ENCODE results near the gene PLEKHG4. TPM values are rescaled to one million over a fixed set of nuclear protein-coding genes. Genes with fewer than 3 reads are reported as not detected.

Gene PLEKHG4
- total RNA-seq, 1 donor from 2014 or later, result 9.8 TPM

DNA sequence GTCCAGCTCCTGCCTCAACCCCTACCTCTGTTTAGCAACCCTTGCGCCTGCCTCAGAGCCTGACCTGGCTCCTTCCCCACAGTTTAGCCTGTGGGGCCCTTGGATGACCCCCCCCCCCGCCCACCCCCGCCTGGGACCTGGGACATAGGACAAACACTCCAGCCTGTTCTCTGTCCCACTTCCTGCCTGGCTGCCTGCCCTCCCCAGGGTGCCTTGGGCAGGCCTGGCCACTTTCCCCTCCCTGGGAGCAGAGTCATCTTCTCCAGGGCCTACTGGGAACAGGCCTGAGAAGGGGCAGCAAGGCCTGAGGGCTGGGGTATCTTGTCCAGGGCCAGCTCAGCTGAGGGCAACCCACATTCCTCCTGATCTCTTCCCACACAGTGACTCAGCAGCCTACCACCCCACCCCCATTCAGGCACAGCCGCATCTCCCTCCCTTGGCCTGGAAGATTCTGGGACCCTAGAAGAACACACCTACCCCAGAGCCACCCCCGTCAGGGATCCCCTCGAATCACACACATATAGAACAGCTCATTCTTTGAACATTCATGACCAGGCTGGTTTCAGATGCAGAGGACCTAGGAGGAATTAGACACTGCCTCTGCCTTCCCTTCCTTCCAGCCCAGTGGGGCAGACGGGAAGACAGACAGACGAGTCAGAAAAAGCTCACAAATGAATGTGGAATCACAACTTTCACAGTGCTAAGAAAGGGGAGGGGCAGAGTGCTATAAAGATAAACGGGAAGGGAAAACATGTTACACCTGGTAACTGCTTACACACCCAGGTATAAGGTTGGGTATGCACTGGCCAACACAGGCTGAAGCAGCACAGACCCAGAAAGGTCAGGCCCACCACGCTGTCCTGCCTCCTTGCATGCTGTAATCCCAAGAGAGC, 38.1 kb upstream of the PLEKHG4 start:
- H3K27ac ChIP-seq, result peak overlapping the region; percentile 63
- DNase-seq (ENCODE audit: extremely low spot score in 2 of 2), result no peak
- H3K4me1 ChIP-seq, result peaks cover 28% of the 10 kb centered on the region
- no peaks in the 10 kb centered on the region for H3K9me3 ChIP-seq
- TF ChIP-seq CTCF (IDR thresholded peaks at IDR 0.05) (no peak), POLR2A (IDR thresholded peaks at IDR 0.05) (no peak), POLR2AphosphoS5 (IDR thresholded peaks at IDR 0.05; ENCODE audit: insufficient read depth in 1 of 2, low read depth in 1 of 2) (no peak)
- H3K36me3 ChIP-seq, result peaks cover 0 to 22% of the 10 kb centered on the region in 2 donors
- no peaks in the 10 kb centered on the region for H3K27me3 ChIP-seq
- H3K4me3 ChIP-seq, result no peak overlapping the region
- intact Hi-C loops (cut with DNase I), result no loop called here

GRCh38 chr16:67242138-67242730, 37.1 kb upstream of the PLEKHG4 start:
- Histone ChIP-seq H3K9me3 (no peaks in the 10 kb centered on the region), H3K4me1 (peaks cover 37% of the 10 kb centered on the region), H3K27ac (peak overlapping the region; percentile 6), H3K36me3 (peaks cover 0 to 12% of the 10 kb centered on the region in 2 donors), H3K4me3 (no peak overlapping the region), H3K27me3 (no peaks in the 10 kb centered on the region)
- no peak for DNase-seq (ENCODE audit: extremely low spot score in 2 of 2)
- intact Hi-C loops (cut with DNase I), result no loop called here
- TF ChIP-seq CTCF (IDR thresholded peaks at IDR 0.05), result no peak
- no peak for TF ChIP-seq POLR2AphosphoS5 (IDR thresholded peaks at IDR 0.05; ENCODE audit: insufficient read depth in 1 of 2, low read depth in 1 of 2)
- TF ChIP-seq POLR2A (IDR thresholded peaks at IDR 0.05), result no peak

DNA sequence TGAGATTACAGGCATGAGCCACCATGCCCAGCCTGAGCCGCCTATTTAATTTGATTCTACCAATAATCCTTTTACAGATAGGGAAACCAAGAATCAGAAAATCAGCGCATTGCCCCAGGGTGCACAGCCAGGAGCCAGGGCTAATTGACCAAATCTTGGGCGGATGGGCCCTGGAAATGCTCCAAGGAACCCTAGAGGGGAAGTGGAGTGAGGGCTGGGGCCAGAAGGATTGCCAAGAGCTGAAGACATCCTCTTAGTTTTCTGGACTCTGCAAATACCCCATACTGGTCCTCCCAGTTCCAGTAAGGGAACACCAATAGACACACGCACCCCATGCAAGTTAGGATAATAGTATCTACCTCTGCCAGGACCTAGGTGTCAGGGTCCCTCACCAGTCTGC, 35.9 kb upstream of the PLEKHG4 start:
- TF ChIP-seq POLR2A (IDR thresholded peaks at IDR 0.05) (no peak), CTCF (IDR thresholded peaks at IDR 0.05) (no peak), POLR2AphosphoS5 (IDR thresholded peaks at IDR 0.05; ENCODE audit: insufficient read depth in 1 of 2, low read depth in 1 of 2) (no peak)
- H3K27me3 ChIP-seq, result no peaks in the 10 kb centered on the region
- no peak for DNase-seq (ENCODE audit: extremely low spot score in 2 of 2)
- peaks cover 47% of the 10 kb centered on the region for H3K4me1 ChIP-seq
- peak overlapping the region; percentile 85 for H3K27ac ChIP-seq
- H3K9me3 ChIP-seq, result no peaks in the 10 kb centered on the region
- intact Hi-C loops (cut with DNase I), result no loop called here
- H3K36me3 ChIP-seq, result peaks cover 0 to 1% of the 10 kb centered on the region in 2 donors
- H3K4me3 ChIP-seq, result no peak overlapping the region

DNA sequence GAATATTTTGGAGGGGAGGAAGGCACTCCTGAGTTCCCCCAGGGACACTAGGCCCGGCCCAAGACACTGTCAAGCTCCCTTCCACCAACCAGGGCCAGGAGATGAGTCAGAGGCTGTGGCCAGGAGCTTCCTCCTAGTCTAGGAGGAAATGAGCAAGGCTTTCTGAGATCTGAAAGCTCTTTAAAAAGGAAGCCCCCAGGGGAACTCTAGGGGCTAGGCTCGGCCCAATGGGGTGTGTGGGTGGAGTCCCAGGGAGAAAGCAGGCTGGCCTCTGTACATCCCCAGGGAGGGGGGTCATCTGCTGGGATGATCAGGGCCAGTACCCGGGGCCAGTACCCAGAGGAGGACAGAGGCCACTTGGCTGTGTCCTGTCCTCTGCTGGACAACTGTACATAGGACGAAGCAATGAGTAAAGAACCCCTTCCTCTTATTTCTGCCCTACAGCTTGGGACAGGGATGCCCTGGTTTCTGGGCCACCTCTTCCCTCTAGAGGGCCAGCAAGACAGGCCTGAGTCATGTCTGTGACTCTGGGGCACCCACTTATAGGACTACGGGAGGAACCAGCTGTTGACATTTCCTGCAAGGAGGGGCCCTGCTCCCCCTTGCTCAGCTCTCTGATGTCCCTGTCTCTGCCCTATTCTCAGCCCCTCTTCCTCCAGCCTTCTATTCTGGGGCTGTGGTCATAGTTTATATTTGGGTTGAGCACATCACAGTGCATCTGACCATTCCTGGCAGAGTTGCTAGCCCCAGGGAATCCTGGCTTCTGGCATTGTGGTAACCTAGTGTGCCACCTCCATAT, 34.7 kb upstream of the PLEKHG4 start:
- Histone ChIP-seq H3K27ac (peak overlapping the region; percentile 85), H3K27me3 (no peaks in the 10 kb centered on the region), H3K4me3 (no peak overlapping the region), H3K36me3 (no peaks in the 10 kb centered on the region), H3K9me3 (no peaks in the 10 kb centered on the region), H3K4me1 (peaks cover 58% of the 10 kb centered on the region)
- TF ChIP-seq POLR2AphosphoS5 (IDR thresholded peaks at IDR 0.05; ENCODE audit: insufficient read depth in 1 of 2, low read depth in 1 of 2), result peak in 1 of 2 donors; percentile 56
- TF ChIP-seq CTCF (IDR thresholded peaks at IDR 0.05), result no peak
- intact Hi-C loops (cut with DNase I), result no loop called here
- no peak for DNase-seq (ENCODE audit: extremely low spot score in 2 of 2)
